ENCODE results near the gene TMEM151B. TPM values are rescaled to one million over a fixed set of nuclear protein-coding genes. Genes with fewer than 3 reads are reported as not detected.

TMEM151B gene
- total and polyA plus RNA-seq, 2 donors from 2014 or later = not detected

GRCh38 chr6:44228433-44228832, 41.8 kb upstream of the TMEM151B start:
- Histone ChIP-seq H3K27me3 (ENCODE audit: control insufficient read depth, insufficient read depth, low read length) (no peaks in the 10 kb centered on the region), H3K9ac (ENCODE audit: low read length in 3 of 3) (no peak overlapping the region), H3K4me1 (ENCODE audit: control insufficient read depth in 2 of 3, insufficient read depth in 2 of 3, low read depth in 1 of 3, low read length in 3 of 3) (peaks cover 0 to 18% (median 18%) of the 10 kb centered on the region in 3 donors), H3K36me3 (ENCODE audit: control insufficient read depth in 2 of 3, insufficient read depth in 3 of 3, low read length in 3 of 3) (peaks cover 0 to 5% (median 0%) of the 10 kb centered on the region in 3 donors), H3K9me3 (ENCODE audit: control insufficient read depth in 2 of 3, insufficient read depth in 1 of 3, low read length in 3 of 3) (no peaks in the 10 kb centered on the region), H3K4me3 (ENCODE audit: low read length in 3 of 3) (no peak overlapping the region), H3K27ac (ENCODE audit: low read depth in 2 of 2, low read length in 2 of 2) (no peak overlapping the region)
- TF ChIP-seq CTCF (IDR thresholded peaks at IDR 0.05; ENCODE audit: borderline replicate concordance, extremely low read depth, insufficient read depth) = no peak
- DNase-seq (no peak), FAIRE-seq (no peak)
- intact Hi-C loops (cut with DNase I) = no loop called here

- Histone ChIP-seq H3K4me1 (ENCODE audit: control insufficient read depth in 2 of 3, insufficient read depth in 2 of 3, low read depth in 1 of 3, low read length in 3 of 3) (peaks cover 0 to 22% (median 22%) of the 10 kb centered on the region in 3 donors), H3K27ac (ENCODE audit: low read depth in 2 of 2, low read length in 2 of 2) (no peak overlapping the region), H3K9ac (ENCODE audit: low read length in 3 of 3) (no peak overlapping the region), H3K9me3 (ENCODE audit: control insufficient read depth in 2 of 3, insufficient read depth in 1 of 3, low read length in 3 of 3) (no peaks in the 10 kb centered on the region), H3K27me3 (ENCODE audit: control insufficient read depth, insufficient read depth, low read length) (no peaks in the 10 kb centered on the region), H3K36me3 (ENCODE audit: control insufficient read depth in 2 of 3, insufficient read depth in 3 of 3, low read length in 3 of 3) (peaks cover 0 to 5% (median 0%) of the 10 kb centered on the region in 3 donors), H3K4me3 (ENCODE audit: low read length in 3 of 3) (no peak overlapping the region)
- TF ChIP-seq CTCF (IDR thresholded peaks at IDR 0.05; ENCODE audit: borderline replicate concordance, extremely low read depth, insufficient read depth) = no peak
- DNase-seq = no peak
- intact Hi-C loops (cut with DNase I) = no loop called here
- no peak for FAIRE-seq
These were observed 41.4 kb upstream of the TMEM151B start for GRCh38 chr6:44228836-44229235.

GRCh38 chr6:44229376-44230033, 40.7 kb upstream of the TMEM151B start:
- TF ChIP-seq CTCF (IDR thresholded peaks at IDR 0.05; ENCODE audit: borderline replicate concordance, extremely low read depth, insufficient read depth) = no peak
- peaks cover 0 to 5% (median 0%) of the 10 kb centered on the region in 3 donors for H3K36me3 ChIP-seq (ENCODE audit: control insufficient read depth in 2 of 3, insufficient read depth in 3 of 3, low read length in 3 of 3)
- no peak for DNase-seq
- intact Hi-C loops (cut with DNase I) = no loop called here
- no peak overlapping the region for H3K4me3 ChIP-seq (ENCODE audit: low read length in 3 of 3)
- no peak for FAIRE-seq
- H3K4me1 ChIP-seq (ENCODE audit: control insufficient read depth in 2 of 3, insufficient read depth in 2 of 3, low read depth in 1 of 3, low read length in 3 of 3) = peaks cover 0 to 24% (median 21%) of the 10 kb centered on the region in 3 donors
- H3K9me3 ChIP-seq (ENCODE audit: control insufficient read depth in 2 of 3, insufficient read depth in 1 of 3, low read length in 3 of 3) = no peaks in the 10 kb centered on the region
- H3K27ac ChIP-seq (ENCODE audit: low read depth in 2 of 2, low read length in 2 of 2) = no peak overlapping the region
- no peaks in the 10 kb centered on the region for H3K27me3 ChIP-seq (ENCODE audit: control insufficient read depth, insufficient read depth, low read length)
- H3K9ac ChIP-seq (ENCODE audit: low read length in 3 of 3) = no peak overlapping the region

All from kidney (tissue), 14 donors.